HG02678 (cell line): ENCODE results near the gene BTBD9.
"Not testable (repeated sequence)": the region's sequence is repeated elsewhere in the genome, so short reads cannot be mapped to it uniquely, and the experiment has no call there.

ENCODE experiments used
- ATAC-seq: cut with Tn5 transposase; IDR thresholded peaks from one replicate; pipeline ENCODE4 v1.9.1; 2021; ENCODE audit warnings: mild to moderate bottlenecking, moderate library complexity; ENCODE audit not compliant: unreplicated experiment

The BTBD9 gene

DNA sequence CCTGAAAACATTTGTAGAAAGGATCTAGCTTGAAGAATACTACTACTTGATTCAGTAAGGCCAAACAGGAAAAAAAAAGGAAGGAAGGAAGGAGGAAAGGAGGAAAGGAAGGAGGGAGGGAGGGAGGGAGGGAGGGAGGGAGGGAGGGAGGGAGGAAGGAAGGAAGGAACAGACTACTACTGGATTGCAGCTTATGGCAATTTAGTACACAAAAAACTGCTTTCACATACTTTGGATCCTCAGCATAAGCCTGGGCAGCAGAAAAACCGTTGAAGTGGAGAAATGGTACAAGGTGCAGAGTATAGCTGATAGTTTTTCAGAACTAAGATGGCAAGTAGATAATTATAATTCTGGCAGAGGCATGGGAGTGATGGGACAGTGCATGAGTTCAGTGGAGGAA, 201.6 kb downstream of the BTBD9 start:
- no peak for ATAC-seq

DNA sequence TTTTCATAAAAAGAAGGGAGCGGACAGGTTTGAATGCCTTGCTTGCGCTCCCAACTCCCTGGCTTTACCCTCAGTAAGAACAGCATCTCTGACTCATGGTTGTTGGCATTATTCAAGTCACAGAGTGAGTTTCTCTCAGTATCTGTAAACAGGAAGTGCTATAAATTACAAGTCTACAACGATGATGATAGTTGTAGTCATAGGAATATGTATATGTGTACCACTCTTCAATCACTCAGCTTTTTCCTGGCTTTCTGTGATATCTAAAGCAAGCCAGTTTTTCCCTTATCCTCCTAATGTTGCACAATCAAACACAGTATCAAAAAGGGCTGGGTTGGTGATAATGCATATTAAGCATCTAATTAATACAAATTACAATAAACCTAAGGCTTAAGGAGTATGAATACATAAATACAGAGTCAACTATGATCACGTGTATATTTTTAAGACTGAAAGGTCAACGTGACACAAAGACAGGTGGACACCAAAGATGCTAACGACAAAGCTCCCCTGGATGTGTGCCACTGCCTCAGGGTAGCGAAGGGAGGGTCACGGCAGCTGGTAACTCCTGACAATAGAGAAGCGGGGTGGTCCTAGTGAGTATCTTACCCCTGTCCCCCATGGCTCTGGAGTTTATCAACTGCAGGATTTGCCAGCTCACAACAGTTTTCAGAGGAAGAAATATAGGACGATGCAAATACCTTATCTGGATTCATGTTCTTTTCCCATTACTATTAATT, 202.8 kb downstream of the BTBD9 start:
- ATAC-seq = no peak

DNA sequence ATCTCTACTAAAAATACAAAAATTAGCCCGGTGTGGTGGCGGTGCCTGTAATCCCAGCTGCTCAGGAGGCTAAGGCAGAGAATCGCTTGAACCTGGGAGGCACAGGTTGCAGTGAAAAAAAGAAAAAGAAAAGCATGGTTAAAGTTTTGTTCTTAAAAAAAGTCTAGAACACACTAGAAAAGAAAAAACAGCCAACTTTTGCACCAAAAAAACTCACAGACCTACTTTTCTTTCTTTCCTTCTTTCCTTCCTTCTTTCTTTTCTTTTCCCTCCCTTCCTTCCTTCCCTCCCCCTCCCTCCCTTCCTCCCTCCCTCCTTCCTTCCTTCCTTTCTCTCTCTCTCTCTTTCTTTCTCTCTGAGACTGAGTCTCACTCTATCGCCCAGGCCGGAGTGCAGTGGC, 204.4 kb downstream of the BTBD9 start:
- ATAC-seq = no peak

DNA sequence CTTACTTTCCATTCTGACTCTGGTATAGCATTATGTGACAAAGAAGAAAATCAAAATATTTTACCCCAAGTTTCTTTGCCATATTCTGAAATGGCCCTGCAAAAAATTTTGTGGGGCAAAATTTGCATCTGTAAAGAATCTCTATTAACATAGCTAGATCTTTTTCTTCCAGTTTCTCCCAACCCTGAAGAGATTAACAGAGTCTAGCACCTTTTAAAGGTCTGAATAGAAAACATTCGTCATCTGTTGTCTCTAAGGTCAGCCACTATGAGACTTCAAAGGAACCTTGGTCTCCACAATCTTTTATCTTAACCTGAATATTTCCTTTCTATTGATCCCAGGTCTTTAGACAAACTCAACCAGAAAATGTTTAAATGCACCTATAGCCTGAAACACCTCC, 205.7 kb downstream of the BTBD9 start:
- no peak for ATAC-seq

DNA sequence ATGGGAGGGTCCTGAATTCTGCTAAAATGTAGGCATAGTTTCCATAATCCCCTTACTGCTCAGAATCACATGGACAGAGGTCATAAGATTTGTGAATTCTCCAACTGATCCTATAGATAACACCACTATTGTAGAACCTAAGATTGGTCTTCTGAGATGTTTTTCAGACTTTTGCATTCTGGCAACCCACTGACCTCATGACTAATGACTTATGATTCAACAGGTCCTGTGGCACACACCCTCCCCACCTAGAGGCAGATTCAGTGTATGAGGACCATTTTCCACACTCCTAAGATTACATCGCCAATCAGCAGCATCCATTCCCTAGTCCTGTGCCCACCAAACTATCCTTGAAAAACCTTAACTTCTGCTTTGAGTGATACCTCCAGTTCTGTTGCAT, 207.2 kb downstream of the BTBD9 start:
- no peak for ATAC-seq

DNA sequence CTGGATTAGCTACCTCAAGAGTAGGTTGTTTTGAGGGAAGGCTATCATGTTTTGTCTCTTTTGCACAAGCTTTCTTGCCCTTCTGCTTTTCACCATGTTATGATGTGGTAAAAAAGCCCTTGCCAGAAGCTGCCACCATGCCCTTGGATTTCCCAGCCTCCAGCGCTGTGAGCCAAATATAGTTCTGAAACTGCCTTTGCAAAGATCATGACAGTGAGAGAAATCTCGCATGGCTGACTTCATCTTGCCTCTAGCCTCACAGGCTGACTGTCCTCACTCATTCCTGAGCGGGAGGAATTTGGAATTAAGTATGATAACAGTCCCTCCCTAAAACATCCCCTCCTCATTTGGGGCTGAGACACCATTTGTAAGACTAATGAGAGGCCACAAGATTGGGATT, 207.7 kb downstream of the BTBD9 start:
- ATAC-seq = no peak

DNA sequence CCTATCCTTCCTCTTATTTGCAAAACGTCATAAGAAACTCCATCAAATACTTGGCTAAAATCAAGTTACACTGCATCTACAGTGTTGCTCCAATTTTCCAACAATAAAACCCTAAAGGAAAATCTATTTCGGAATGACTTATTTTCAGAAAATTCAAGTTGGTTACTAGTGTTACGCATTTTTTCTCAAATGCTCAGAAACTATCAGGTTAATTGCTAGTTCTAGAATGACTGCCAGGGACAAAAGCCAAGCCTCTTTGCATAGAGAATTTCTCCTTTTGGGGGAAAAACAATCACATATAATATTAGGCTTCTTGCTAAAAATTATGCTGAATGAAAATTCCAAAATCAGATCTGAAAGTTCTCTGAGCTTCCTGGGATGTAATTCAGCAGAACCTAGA, 210.2 kb downstream of the BTBD9 start:
- no peak for ATAC-seq

DNA sequence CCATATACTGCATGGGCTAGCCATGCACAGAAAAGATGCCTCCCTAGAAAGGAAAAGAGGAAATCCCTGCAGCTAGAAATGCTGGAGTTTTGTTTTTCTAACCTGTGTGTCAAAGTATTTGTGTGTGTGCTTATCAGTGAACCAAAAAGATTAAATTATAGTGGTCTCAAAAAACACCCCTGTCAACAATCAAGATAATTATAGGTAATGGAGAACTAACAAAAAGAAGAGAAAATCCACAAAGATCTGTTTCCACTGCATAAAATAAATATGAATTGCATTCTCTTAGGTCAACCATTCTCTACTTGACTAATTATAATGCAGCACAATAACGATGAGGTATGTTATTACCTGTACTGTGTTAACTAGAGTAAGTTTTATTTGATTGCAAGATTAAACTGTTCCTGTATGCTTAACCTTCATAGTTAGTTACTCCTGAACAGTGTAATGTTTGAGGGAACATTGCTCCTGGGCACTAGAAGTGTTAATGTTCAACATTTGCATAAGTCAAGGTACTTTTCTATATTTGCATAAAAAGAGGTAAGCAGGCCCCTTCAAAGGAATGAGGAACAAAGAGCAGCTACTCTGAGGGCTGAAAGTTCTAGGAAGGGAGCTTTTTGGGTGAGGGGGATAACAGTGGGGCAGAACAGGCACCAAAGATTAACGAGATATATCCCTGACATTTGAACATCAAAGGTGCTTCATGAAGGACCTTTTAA, 212.1 kb downstream of the BTBD9 start:
- no peak for ATAC-seq

DNA sequence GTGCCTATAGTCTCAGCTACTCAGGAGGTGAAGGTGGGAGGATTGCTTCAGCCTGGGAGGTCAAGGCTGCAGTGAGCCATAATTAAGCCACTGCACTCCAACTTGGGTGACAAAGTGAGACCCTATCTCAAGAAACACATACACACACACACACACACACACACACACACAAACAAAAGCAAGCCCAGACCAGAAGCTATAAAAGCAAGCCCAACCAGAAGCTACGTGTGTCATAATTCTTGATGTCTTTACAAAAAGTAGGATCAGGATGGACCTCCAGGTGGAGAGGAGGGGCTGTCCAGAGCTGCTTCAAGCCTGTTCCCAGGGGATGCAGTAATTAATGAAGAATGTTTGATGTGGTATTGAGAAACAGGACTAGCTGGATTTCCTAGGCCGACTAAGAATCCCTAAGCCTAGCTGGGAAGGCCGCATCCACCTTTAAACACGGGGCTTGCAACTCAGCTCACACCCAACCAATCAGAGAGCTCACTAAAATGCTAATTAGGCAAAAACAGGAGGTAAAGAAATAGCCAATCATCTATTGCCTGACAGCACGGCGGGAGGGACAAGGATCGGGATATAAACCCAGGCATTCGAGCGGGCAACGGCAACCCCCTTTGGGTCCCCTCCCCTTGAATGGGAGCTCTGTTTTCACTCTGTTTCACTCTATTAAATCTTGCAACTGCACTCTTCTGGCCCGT, 213.8 kb downstream of the BTBD9 start:
- ATAC-seq = not testable (repeated sequence)

DNA sequence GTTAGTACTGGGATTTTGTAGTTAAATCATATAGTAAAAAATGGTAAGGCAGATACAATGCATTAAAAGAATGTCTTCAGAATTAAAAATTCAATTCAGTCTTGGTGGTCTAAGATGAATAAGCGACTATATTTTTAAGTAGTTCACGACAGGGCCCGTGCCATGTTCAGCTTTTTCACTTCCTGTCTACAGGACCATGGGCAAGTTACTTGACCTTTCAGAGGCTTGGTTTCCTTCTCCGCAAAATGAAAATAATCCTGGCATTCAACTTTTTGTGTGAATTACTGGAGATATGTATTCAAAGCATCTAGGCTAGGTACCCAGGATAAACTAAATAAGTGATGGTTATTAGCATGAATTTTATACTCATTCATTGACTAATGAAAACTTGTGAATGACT, 216.0 kb downstream of the BTBD9 start:
- no peak for ATAC-seq

DNA sequence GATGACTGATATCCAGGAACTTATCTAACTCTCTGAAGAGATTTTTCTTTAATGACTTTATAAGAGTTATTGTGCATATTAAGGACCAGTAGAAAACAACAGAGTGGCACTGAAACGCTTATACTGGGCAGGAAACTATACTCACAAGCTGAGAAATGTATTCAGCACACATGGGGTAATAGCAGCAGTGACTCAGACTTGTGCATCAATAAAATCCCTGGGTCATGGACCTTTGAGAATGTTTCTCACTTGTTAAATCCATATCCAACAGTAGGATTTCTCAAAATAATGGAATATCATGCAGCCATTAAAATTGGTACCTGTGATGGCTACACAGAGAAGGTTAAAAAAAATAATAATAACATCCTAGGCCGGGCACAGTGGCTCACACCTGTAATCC, 219.5 kb downstream of the BTBD9 start:
- ATAC-seq = no peak

DNA sequence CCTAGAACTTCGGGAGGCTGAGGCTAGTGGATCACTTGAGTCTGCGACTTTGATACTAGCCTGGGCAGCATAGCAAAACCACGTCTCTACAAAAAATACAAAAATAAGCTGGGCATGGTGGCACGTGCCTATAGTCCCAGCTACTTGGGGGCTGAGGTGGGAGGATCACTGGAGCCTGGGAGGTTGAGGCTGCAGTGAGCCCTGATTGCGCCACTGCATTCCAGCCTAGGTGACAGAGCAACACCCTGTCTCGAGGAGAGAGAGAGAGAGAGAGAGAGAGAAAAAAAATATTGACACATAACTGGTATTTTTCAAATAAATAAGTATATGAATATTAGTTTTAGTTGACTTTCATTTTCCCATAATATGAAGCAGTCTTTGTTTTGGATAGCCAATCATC, 222.2 kb downstream of the BTBD9 start:
- ATAC-seq = no peak

DNA sequence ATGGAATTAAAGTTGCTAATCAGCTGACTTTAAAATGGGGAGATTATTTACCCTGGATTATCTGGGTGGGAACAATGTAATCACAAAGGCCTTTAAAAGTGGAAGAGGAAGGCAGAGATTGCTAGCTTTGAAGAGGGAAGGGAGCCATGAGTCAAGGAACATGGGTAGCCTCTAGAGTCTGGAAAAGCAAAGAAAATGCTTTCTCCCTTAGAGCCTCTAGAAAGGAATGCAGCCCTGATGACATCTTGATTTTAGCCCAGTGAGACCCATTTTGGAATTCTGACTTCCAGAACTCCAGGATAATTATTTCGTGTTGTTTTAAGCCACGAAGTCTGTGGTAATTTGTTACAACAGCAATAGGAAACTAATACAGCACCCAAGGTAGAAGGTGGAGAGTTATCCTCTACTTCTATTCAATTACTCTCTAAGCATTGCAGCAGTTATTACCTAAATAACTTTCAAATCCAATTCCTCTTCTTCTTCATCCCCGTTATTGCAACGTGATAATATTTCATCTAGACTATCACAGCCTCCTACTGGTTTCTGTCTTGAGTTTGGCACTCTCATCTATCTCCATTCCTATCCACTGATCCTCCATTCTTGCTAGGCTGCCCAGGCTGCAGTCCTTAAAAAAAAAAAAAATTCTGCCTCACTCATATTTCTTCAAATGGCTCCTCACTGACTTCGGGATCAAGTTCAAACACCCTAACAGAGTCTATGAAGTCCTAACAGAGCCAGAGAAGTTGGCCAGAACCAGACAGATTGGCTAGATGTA, 224.3 kb downstream of the BTBD9 start:
- ATAC-seq = no peak

DNA sequence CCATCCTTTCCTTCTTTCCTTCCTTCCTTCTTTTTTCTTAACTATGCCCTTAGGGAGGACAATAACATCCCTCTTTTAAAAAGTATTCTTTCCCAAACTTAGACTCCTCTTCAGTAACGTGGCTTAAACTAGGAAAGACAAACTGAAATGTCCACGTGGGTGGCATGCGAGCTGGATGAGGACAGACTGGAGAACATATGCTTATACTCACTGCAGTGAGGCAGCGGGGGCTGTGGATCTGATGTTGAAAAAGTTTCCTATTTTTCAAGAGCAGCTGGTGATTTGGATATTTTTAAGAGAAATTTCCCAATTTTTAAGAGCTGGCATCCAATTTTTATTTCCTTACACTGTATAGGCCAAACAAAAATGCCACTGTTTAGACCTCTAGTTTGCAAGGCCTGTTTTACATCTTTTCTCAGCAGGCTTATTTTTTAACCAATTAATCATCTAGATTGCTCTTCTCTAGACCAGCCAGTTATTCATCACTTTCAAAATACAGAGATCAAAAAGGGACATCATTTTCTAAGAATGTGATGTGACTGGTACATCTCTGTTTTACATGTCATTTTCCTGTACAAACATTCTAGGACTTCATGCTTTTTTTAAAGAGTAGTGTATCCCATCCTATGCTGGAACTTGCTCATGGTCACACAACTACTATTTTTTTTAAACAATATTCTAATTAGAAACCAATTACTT, 226.5 kb downstream of the BTBD9 start:
- no peak for ATAC-seq

DNA sequence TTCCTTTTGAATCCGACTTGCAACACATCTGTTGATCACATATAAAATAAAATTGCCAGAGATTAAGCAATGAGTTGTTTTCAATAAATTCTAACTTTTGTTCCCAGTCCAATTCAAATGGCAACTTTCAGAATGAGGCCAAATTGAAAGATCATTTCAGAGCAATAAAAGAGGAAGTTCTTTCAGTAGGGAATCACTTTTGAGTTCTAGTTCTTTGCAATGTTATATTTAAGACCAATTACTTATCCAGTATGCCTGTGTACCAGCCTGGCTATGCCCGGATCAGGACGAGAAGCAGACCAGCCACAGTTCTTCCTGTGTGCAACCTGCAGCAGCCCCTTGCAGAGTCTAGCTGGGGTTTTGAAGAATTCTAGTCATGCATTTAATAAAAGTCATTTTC, 232.5 kb downstream of the BTBD9 start:
- no peak for ATAC-seq

DNA sequence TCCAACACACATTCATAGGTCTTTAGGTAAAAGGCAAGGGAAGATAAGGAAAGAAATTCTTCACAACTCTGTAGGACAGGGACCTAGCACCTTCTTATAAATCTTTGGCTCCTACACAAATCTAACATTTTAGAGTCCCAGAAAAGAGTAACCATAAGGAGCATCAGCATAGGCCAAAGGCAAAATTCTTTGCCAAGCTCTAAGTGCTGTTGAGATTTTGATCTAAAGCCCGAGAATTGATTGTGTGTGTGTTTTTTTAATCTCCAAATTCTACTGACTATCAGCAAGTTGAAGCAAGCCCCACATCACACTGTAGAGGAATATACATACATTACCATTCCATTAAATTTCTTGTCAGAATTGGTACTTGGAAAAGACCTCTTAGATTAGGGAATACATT, 233.6 kb downstream of the BTBD9 start:
- no peak for ATAC-seq

DNA sequence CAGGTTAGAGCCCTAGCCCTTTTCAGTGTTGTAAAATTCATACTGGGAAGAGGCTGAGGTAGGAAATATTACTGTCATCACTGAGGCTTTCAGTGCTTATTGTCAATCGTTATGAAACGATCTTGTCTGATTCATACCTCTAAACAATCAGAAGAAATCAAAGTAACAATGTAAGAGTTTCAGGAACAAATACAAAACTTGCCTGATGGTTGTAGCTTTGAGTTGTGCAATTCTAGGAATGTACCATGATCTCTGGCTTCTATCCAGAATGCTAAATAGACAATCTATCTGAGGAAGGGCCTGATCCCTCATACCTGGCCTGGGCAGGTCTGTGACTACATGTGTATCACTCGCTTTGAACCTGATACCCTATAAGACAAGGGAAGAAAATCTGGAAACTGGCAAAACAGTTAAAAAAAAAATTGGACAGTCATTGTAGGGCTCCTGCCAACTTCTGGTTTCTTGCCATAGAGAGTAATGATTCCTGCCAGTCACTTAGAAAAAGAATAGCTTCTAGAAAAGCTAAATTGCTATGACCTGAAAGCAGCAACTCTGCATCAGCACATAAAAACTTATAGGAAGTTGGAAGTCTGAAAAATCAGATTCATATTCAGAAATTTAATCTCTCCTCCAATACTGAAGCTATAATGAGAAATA, 234.7 kb downstream of the BTBD9 start:
- no peak for ATAC-seq

DNA sequence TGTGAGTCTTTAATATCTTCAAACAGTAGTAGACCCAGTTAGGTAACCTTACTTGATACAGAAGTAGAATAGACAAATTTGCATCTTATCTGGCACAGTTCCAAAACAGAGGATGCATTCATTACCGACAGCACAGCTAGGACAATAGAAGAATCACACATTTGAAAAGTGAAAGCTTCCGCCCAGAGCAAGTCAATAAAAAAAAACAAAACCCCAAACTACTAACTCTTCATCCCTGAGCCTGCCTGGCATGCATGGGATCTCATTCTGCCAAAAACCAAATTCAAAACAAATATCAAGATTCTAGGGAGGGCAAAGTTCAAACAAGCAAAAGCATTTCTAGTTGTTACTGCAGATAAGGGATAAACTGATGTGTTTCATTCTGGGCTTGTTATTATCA, 235.4 kb downstream of the BTBD9 start:
- no peak for ATAC-seq

DNA sequence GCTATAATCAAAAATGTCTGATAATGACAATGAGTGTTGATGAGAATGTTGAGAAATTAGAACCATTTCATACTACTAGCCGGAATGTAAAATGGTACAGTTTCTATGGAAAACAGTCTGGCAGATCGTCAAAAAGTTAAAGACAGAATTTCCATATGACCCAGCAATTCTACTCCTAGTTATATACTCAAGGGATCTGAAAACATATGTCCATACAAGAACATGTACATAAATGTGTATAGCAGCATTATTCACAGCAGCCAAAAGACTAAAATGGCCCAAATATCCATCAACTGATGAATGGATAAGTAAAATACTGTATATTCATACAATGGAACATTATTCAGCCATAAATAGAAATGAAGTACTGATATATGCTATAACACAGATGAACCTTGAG, 236.2 kb downstream of the BTBD9 start:
- ATAC-seq = no peak

DNA sequence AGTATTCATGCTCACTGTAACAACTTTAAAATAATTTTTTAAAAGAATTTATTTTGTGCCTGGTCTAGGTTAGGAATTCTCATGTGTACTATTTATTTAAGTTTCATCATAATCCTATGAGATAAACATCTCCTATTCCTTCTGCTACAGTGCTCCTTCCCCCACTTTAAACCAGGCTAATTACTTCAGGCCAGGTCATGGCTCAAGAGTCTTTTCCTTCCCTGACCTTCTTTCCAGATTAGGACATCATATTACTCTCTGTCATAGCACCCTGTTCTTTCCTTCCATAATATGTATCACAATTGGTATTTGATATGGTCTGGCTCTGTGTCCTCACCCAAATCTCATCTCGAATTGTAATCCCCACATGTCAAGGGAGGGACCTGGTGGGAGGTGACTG, 239.0 kb downstream of the BTBD9 start:
- ATAC-seq = no peak
